GM12872 (cell line): ENCODE measurements around the gene DNM1.

Source experiments
- TF ChIP-seq, protein P1 (sequence below): IDR thresholded peaks from 3 replicates; pipeline ENCODE4 v1.5.1; 2011; ENCODE audit warnings: low read depth, mild to moderate bottlenecking, low read length, moderate library complexity; ENCODE audit not compliant: insufficient read depth

Gene DNM1

DNA sequence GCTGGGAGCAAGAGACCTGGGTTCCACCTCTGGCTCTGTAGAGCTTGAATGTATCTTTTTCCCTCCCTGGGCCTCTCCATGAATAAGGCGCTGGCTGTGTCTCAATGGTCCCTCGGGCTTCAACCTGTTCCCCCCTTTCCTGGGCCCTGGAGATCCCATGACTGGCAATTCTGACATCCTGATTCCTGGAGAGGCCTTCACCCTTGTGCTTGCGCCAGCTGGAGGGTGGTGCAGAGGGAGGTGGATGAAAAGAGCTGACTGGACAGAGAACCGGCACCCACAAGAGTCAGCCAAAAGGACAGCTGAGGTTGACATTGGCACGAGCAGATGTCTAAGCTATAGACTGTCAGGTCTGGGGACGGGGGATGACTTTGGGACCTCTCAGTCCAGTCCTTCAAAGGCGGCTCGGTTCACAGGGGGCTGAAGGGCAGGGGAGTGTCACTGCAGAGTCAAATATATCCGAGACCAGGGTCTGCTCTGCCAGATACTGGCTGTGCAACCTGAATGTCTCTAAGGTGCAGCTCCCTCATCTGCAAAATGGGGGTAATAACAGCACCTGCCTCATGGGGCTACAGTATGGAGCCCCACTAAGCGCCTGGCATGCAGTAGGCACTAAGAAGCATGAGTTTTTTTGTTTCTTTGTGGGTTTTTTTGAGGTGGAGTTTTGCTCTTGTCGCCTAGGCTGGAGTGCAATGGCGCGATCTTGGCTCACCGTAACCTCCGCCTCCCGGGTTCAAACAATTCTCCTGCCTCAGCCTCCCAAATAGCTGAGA lies 13.8 kb downstream of the DNM1 start:
- TF ChIP-seq, protein P1, sequence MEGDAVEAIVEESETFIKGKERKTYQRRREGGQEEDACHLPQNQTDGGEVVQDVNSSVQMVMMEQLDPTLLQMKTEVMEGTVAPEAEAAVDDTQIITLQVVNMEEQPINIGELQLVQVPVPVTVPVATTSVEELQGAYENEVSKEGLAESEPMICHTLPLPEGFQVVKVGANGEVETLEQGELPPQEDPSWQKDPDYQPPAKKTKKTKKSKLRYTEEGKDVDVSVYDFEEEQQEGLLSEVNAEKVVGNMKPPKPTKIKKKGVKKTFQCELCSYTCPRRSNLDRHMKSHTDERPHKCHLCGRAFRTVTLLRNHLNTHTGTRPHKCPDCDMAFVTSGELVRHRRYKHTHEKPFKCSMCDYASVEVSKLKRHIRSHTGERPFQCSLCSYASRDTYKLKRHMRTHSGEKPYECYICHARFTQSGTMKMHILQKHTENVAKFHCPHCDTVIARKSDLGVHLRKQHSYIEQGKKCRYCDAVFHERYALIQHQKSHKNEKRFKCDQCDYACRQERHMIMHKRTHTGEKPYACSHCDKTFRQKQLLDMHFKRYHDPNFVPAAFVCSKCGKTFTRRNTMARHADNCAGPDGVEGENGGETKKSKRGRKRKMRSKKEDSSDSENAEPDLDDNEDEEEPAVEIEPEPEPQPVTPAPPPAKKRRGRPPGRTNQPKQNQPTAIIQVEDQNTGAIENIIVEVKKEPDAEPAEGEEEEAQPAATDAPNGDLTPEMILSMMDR = no peak

DNA sequence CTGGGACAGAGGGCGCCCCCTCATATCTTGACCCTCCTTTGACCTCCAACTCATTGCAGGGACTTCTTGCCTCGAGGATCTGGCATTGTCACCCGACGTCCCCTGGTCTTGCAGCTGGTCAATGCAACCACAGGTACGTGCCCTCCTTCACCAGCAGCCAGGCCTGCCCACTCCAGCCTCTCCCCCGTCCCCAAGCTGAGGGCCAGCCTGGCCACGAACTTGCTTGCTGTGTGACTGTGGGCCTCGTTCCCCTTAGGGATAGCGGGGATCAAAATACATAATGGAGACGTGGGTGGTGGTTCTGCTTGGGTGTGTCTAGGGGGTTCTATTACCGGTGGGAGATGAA lies 15.0 kb downstream of the DNM1 start:
- TF ChIP-seq, protein P1 = no peak

DNA sequence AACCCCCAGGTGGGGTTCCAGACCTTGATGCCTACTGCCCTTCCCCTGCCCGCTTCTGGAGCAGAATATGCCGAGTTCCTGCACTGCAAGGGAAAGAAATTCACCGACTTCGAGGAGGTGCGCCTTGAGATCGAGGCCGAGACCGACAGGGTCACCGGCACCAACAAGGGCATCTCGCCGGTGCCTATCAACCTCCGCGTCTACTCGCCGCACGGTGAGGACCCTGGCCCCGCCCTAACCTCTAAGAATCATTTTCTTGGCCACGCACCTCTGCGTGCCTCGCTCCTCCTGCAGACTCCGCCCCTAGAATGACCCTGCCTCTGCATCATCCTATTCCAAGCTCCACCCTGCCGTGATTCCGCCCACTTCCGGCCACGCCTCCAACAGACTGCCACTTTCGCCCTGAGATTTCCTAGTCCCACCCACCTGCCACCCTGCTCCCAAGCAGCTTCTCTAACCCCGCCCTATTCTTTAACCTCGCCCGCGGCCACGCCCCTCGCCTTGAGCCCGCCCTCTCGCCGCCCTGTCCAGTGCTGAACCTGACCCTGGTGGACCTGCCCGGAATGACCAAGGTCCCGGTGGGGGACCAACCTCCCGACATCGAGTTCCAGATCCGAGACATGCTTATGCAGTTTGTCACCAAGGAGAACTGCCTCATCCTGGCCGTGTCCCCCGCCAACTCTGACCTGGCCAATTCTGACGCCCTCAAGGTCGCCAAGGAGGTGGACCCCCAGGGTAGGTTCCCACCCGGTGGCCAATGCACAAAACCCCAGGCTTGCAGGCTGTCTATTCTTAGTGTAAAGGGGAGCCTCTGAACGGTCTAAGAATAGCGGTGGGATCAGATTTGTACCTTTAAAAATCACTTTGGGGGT lies 15.6 kb downstream of the DNM1 start:
- TF ChIP-seq, protein P1 = no peak

DNA sequence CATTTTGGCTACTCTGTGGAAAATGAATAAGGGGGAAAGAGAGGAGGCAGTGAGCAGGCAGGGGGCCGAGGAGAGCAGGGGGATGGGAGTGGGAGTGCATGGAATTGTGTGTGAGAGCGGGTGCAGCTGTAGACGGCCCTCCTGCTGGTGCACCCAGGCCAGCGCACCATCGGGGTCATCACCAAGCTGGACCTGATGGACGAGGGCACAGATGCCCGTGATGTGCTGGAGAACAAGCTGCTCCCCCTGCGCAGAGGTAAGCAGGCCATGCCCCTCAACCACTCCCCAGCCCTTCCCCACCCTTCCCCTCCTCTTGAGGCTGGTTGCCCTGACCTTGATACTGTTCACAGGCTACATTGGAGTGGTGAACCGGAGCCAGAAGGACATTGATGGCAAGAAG lies 16.7 kb downstream of the DNM1 start:
- TF ChIP-seq, protein P1 = no peak

DNA sequence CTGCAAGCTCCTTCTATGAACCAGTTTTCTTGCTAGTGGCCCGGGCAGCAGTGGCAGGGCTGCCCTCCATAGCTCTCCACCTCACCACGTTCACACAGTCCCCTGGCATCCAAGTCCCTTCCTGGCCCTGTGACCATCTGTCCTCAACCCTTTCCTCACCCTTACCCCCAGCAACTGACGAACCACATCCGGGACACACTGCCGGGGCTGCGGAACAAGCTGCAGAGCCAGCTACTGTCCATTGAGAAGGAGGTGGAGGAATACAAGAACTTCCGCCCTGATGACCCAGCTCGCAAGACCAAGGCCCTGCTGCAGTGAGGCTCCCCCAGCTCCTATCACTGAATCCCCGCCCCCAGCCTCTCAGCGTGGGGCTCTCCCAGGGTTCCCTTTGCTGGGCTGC lies 18.8 kb downstream of the DNM1 start:
- TF ChIP-seq, protein P1 = no peak

DNA sequence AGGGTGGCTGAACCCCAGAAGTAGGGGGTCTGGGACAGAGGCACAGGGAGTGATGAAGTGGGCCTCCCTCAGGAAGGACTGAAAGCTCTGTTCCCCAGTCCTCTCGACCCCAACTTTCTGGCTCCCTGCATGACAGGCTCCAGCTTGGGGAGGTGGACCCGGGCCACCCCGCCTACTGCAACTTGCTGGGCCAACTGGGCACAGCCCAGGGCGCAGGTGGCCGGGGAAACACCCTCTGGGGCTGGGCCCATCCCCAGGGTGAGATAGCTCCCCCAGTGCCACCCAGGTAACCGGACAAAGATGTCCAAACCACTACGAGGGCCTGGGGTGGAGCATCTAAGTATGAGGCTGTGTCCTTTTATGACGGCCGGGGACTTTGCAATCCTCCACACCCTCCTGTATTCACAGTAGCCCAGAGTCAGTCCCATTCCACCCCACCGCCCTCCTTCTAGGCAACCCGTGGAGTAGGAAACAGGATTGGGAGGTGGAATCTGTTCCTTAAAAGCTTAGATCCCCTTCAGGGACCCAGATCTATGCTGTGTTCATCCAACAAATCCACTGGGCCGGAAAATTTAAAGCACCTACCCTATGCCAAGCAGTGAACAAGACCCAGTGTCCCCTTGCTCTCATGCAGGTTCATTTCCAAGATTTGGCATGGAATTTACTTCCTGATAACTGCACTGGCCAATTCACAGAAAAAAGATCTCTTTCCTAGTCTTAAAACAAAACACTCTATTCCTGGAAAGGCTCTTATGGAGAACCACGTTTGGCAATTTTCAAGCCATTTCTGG lies 19.9 kb downstream of the DNM1 start:
- TF ChIP-seq, protein P1 = no peak

DNA sequence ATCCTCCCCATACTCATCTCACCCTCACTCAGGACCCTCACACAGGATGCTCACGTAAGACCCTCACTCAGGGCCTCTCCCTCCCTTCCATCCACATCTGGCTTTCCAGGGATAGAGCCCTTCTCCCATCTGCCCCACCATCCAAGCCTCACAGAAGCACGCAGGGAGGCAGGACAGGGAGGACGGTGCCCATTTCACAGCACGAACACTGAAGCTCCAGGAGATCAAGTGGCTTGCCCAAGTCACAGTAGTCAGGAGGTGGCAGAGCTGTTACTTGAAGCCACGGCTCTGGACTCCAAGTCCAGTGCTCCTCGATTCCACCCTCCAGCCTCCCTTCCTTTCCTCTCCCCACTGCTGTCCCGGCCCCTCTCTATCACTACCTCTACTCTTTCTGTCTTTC lies 21.7 kb downstream of the DNM1 start:
- TF ChIP-seq, protein P1 = no peak
